Activated CD8-positive, alpha-beta T cell treated with anti-CD3 and anti-CD28 coated beads for 36 hours (primary cell): ENCODE results near the gene HSF2. TPM values are rescaled to one million over a fixed set of nuclear protein-coding genes. Genes with fewer than 3 reads are reported as not detected.

ENCODE experiments used
- ATAC-seq: fragments of 200-7000 bp; cut with Tn5 transposase; one replicate; pipeline ENCODE4 v1.10.0; 2021; ENCODE audit warnings: mild to moderate bottlenecking, moderate library complexity
- CTCF ChIA-PET: fragments of 350-600 bp; sonication (Branson Sonifier 250); formaldehyde crosslinking; loops from one replicate; lab custom pipeline; 2021; ENCODE audit warnings: antibody characterized with exemption; lab: Charles Lee
- POLR2A ChIA-PET: fragments of 350-600 bp; sonication (Branson Sonifier 250); formaldehyde crosslinking; loops from one replicate; lab custom pipeline; 2021; ENCODE audit warnings: antibody characterized with exemption; lab: Charles Lee
- DNase-seq: peaks from one replicate; pipeline ENCODE4 v3.0.0-alpha.2; 2020
- H3K27ac Mint-ChIP-seq: one replicate; pipeline ENCODE4 v1.8.0; 2021; ENCODE audit warnings: mild to moderate bottlenecking, mixed read lengths
- H3K27me3 Mint-ChIP-seq: one replicate; pipeline ENCODE4 v1.8.0; 2021; ENCODE audit warnings: mixed read lengths
- H3K36me3 Mint-ChIP-seq: one replicate; pipeline ENCODE4 v1.8.0; 2021; ENCODE audit warnings: low read depth, mixed read lengths
- H3K4me1 Mint-ChIP-seq: one replicate; pipeline ENCODE4 v1.8.0; 2021; ENCODE audit warnings: low read depth, mixed read lengths
- H3K4me3 Mint-ChIP-seq: one replicate; pipeline ENCODE4 v1.8.0; 2021; ENCODE audit warnings: mild to moderate bottlenecking, moderate library complexity, mixed read lengths
- H3K9me3 Mint-ChIP-seq: one replicate; pipeline ENCODE4 v1.8.0; 2021; ENCODE audit warnings: mixed read lengths
- CTCF ChIP-seq: fragments of 200-600 bp; IDR thresholded peaks from one replicate; pipeline ENCODE4 v1.8.0; 2022; ENCODE audit warnings: antibody characterized with exemption, mild to moderate bottlenecking
- intact Hi-C: fragments of 100-400 bp; cut with micrococcal nuclease; formaldehyde crosslinking; loops from one replicate; pipeline ENCODE4 v1.10.0; 2022
- total RNA-seq, 2 experiments: library from RNA; stranded (reverse); gene quantifications; one replicate each; pipeline ENCODE4 v1.2.3, GENCODE V29; 2021

Gene HSF2
- total RNA-seq, 2 experiments from 2014 or later = 19.5 to 22.4 TPM

GRCh38 chr6:122394016-122394415 lies 5.4 kb upstream of the HSF2 start:
- CTCF ChIA-PET = interaction anchor here (1.0 to 2.0 kb wide), 3 partner anchors 12 to 137 kb away, joined by 3 to 17 read pairs (median 3); no protein-coding TSS in a partner anchor
- no peaks in the 10 kb centered on the region for H3K9me3 Mint-ChIP-seq
- H3K27ac Mint-ChIP-seq = no peak overlapping the region
- POLR2A ChIA-PET = interaction anchor here (2.2 kb wide), 1 partner anchor 77 kb away, joined by 10 read pairs; the partner anchor contains the start of gene SERINC1
- no peaks in the 10 kb centered on the region for H3K36me3 Mint-ChIP-seq
- DNase-seq (no peak), ATAC-seq (no peak)
- intact Hi-C loops = no loop called here
- peaks cover 2% of the 10 kb centered on the region for H3K27me3 Mint-ChIP-seq
- TF ChIP-seq CTCF = no peak
- H3K4me1 Mint-ChIP-seq = peaks cover 16% of the 10 kb centered on the region
- H3K4me3 Mint-ChIP-seq = no peak overlapping the region

- Mint-ChIP-seq H3K27me3 (no peaks in the 10 kb centered on the region), H3K4me1 (peaks cover 35% of the 10 kb centered on the region), H3K9me3 (no peaks in the 10 kb centered on the region), H3K4me3 (peak overlapping the region; percentile 93), H3K27ac (peak overlapping the region; percentile 91), H3K36me3 (peaks cover 4% of the 10 kb centered on the region)
- DNase-seq (no peak), ATAC-seq (no peak)
- intact Hi-C loops = no loop called here
- POLR2A ChIA-PET = interaction anchor here (0.6 to 1.5 kb wide), 6 partner anchors 9 to 83 kb away, joined by 3 to 7 read pairs (median 4); partner anchors contain the start of gene SERINC1
- CTCF ChIA-PET = interaction anchor here (0.7 to 1.1 kb wide), 3 partner anchors 12 to 132 kb away, joined by 3 to 4 read pairs (median 3); no protein-coding TSS in a partner anchor
- TF ChIP-seq CTCF = no peak
Observed at GRCh38 chr6:122399055-122399347, 451 bp upstream of the HSF2 start.

- Mint-ChIP-seq H3K27me3 (no peaks in the 10 kb centered on the region), H3K4me1 (peaks cover 43% of the 10 kb centered on the region), H3K36me3 (peaks cover 4% of the 10 kb centered on the region), H3K9me3 (no peaks in the 10 kb centered on the region), H3K27ac (peak overlapping the region; percentile 96), H3K4me3 (peak overlapping the region; percentile 93)
- ATAC-seq (no peak), DNase-seq (peak; percentile 35)
- CTCF ChIA-PET = no interaction called here
- no peak for TF ChIP-seq CTCF
- intact Hi-C loops = loop anchor here (2.0 kb wide), 1 partner anchor 71 kb away; the partner anchor contains the start of gene SERINC1
- POLR2A ChIA-PET = interaction anchor here (1.5 kb wide), 1 partner anchor 8 kb away, joined by 5 read pairs; no protein-coding TSS in a partner anchor
Observed at GRCh38 chr6:122400121-122400450, 634 bp downstream of the HSF2 start.

GRCh38 chr6:122400462-122401089 lies 1.1 kb downstream of the HSF2 start:
- H3K9me3 Mint-ChIP-seq = no peaks in the 10 kb centered on the region
- peak overlapping the region; percentile 96 for H3K27ac Mint-ChIP-seq
- peaks cover 42% of the 10 kb centered on the region for H3K4me1 Mint-ChIP-seq
- intact Hi-C loops = loop anchor here (2.0 kb wide), 1 partner anchor 70 kb away; the partner anchor contains the start of gene SERINC1
- DNase-seq (no peak), ATAC-seq (no peak)
- POLR2A ChIA-PET = interaction anchor here (1.4 kb wide), 1 partner anchor 70 kb away, joined by 5 read pairs; no protein-coding TSS in a partner anchor
- peaks cover 5% of the 10 kb centered on the region for H3K36me3 Mint-ChIP-seq
- H3K27me3 Mint-ChIP-seq = no peaks in the 10 kb centered on the region
- TF ChIP-seq CTCF = no peak
- peak overlapping the region; percentile 93 for H3K4me3 Mint-ChIP-seq
- CTCF ChIA-PET = interaction anchor here (1.8 kb wide), 1 partner anchor 19 kb away, joined by 8 read pairs; no protein-coding TSS in a partner anchor

- CTCF ChIA-PET = interaction anchor here (0.9 to 1.8 kb wide), 4 partner anchors 13 to 24 kb away, joined by 3 to 8 read pairs (median 4); no protein-coding TSS in a partner anchor
- no peak for ATAC-seq
- Mint-ChIP-seq H3K4me3 (peak overlapping the region; percentile 93), H3K9me3 (peaks cover 2% of the 10 kb centered on the region), H3K4me1 (peaks cover 46% of the 10 kb centered on the region), H3K36me3 (peaks cover 9% of the 10 kb centered on the region), H3K27ac (no peak overlapping the region), H3K27me3 (no peaks in the 10 kb centered on the region)
- POLR2A ChIA-PET = interaction anchor here (0.7 to 1.4 kb wide), 2 partner anchors 49 to 70 kb away, joined by 3 to 5 read pairs; no protein-coding TSS in a partner anchor
- no peak for DNase-seq
- TF ChIP-seq CTCF = no peak
- intact Hi-C loops = loop anchor here (2.0 kb wide), 1 partner anchor 70 kb away; the partner anchor contains the start of gene SERINC1
Observed at GRCh38 chr6:122401104-122401503, 1.7 kb downstream of the HSF2 start.
